HCT116 (cell line): ENCODE measurements around the gene DAAM1. TPM values are rescaled to one million over a fixed set of nuclear protein-coding genes. Genes with fewer than 3 reads are reported as not detected.

ENCODE experiments used
- ATAC-seq: fragments of 200-7000 bp; cut with Tn5 transposase; 2 replicates; pipeline ENCODE4 v1.9.1; 2020; ENCODE audit warnings: mild to moderate bottlenecking, moderate library complexity
- BruUV-seq: library from RNA; stranded (reverse); fragments of 400-500 nt; replicated peaks from 2 replicates; lab custom pipeline; 2021; lab: Mats Ljungman, UMichigan
- CTCF ChIA-PET: fragments of 300-600 bp; sonication (Branson Sonifier 250); formaldehyde crosslinking; loops from one replicate; lab custom pipeline; 2021; ENCODE audit warnings: antibody characterized with exemption; lab: Charles Lee
- POLR2A ChIA-PET: fragments of 300-600, 350-600 bp; sonication (Branson Sonifier 250); formaldehyde crosslinking; loops from one replicate; lab custom pipeline; 2021; ENCODE audit warnings: antibody characterized with exemption; lab: Charles Lee
- RAD21 ChIA-PET, 2 experiments: fragments of 300-600 bp; sonication (Branson Sonifier 250); formaldehyde crosslinking; loops; one replicate each; lab custom pipeline; 2023; ENCODE audit warnings: low total read pairs in 2 of 2; ENCODE audit not compliant: uncharacterized antibody in 2 of 2, unreplicated experiment in 2 of 2, low non-redundant PET in 1 of 2; lab: Charles Lee
- DNase-seq: peaks from one replicate; pipeline ENCODE4 v3.0.0-alpha.2; 2010; ENCODE audit warnings: low read depth, low spot score
- H2AFZ ChIP-seq: fragments of 200-600 bp; shearing (Covaris generic), sonication (generic); 2 replicates; pipeline ENCODE4 v1.6.1; 2017; ENCODE audit warnings: low read depth, mixed run types, mixed read lengths, antibody characterized with exemption, low read length; ENCODE audit not compliant: poor library complexity, severe bottlenecking
- H3K27ac ChIP-seq: 2 replicates; pipeline ENCODE4 v1.5.1; 2012; ENCODE audit warnings: low read depth, low read length
- H3K27me3 ChIP-seq: fragments of 200-600 bp; sonication (generic); 2 replicates; pipeline ENCODE4 v1.6.1; 2016; ENCODE audit warnings: mixed run types, low read length, mixed read lengths; ENCODE audit not compliant: insufficient read depth
- H3K36me3 ChIP-seq, 2 experiments: fragments of 200-500 bp in 1 of 2; fragments of 200-600 bp in 1 of 2; sonication (Bioruptor generic) in 1 of 2; sonication (generic) in 1 of 2; 2 replicates each; pipeline versions ENCODE4 v1.5.1 to v1.6.1; 2014 to 2016; ENCODE audit warnings: low read length in 2 of 2, inconsistent platforms in 1 of 2, mixed read lengths in 1 of 2, mixed run types in 1 of 2; ENCODE audit not compliant: insufficient read depth in 2 of 2, control insufficient read depth in 1 of 2
- H3K4me1 ChIP-seq, 2 experiments: fragments of 200-600 bp in 1 of 2; sonication (generic) in 1 of 2; 2 replicates each; pipeline versions ENCODE4 v1.5.1 to v1.6.1; 2012 to 2017; ENCODE audit warnings: low read length in 2 of 2, inconsistent platforms in 1 of 2, mild to moderate bottlenecking in 1 of 2, mixed read lengths in 1 of 2, mixed run types in 1 of 2, moderate library complexity in 1 of 2; ENCODE audit not compliant: insufficient read depth in 2 of 2, control insufficient read depth in 1 of 2
- H3K4me2 ChIP-seq: fragments of 200-600 bp; sonication (generic); 2 replicates; pipeline ENCODE4 v1.6.1; 2017; ENCODE audit warnings: mixed run types, low read length, mixed read lengths
- H3K4me3 ChIP-seq, 2 experiments: fragments of 200-600 bp in 1 of 2; sonication (generic) in 1 of 2; replicated peaks in 1 of 2; 2 replicates each; pipeline ENCODE4 v1.5.1; 2011 to 2016; ENCODE audit warnings: low read length in 2 of 2, control low read depth in 1 of 2, low read depth in 1 of 2, mild to moderate bottlenecking in 1 of 2, mixed read lengths in 1 of 2, mixed run types in 1 of 2
- H3K79me2 ChIP-seq: fragments of 200-600 bp; sonication (generic); 2 replicates; pipeline ENCODE4 v1.6.1; 2017; ENCODE audit warnings: mild to moderate bottlenecking, mixed run types, low read length, moderate library complexity, mixed read lengths; ENCODE audit not compliant: insufficient read depth
- H3K9ac ChIP-seq: fragments of 200-600 bp; sonication (generic); 2 replicates; pipeline ENCODE4 v1.6.1; 2016; ENCODE audit warnings: low read length, mixed read lengths
- H3K9me2 ChIP-seq: fragments of 200-600 bp; sonication (generic), shearing (Covaris generic); 2 replicates; pipeline ENCODE4 v1.6.1; 2017; ENCODE audit warnings: mixed run types, mild to moderate bottlenecking, moderate library complexity; ENCODE audit not compliant: insufficient read depth
- H3K9me3 ChIP-seq, 2 experiments: fragments of 200-500 bp in 1 of 2; fragments of 200-600 bp in 1 of 2; sonication (Bioruptor generic) in 1 of 2; sonication (generic) in 1 of 2; 2 replicates each; pipeline ENCODE4 v1.6.1; 2014 to 2017; ENCODE audit warnings: low read length in 2 of 2, mixed read lengths in 2 of 2, inconsistent platforms in 1 of 2, low read depth in 1 of 2, mild to moderate bottlenecking in 1 of 2, mixed run types in 1 of 2, moderate library complexity in 1 of 2; ENCODE audit not compliant: control insufficient read depth in 1 of 2, insufficient read depth in 1 of 2
- H4K20me1 ChIP-seq: fragments of 200-600 bp; sonication (generic), shearing (Covaris generic); 2 replicates; pipeline ENCODE4 v1.6.1; 2017; ENCODE audit warnings: mixed run types, mild to moderate bottlenecking, moderate library complexity; ENCODE audit not compliant: insufficient read depth
- CBX3 ChIP-seq: IDR thresholded peaks from 2 replicates; pipeline ENCODE4 v1.6.1; 2012; ENCODE audit warnings: low read depth
- ELF1 ChIP-seq: IDR thresholded peaks from 2 replicates; pipeline ENCODE4 v1.6.1; 2012; ENCODE audit warnings: low read depth, borderline replicate concordance
- JUND ChIP-seq: IDR thresholded peaks from 2 replicates; pipeline ENCODE4 v1.6.1; 2012
- POLR2A ChIP-seq: IDR thresholded peaks from 2 replicates; pipeline ENCODE4 v1.7.0; 2011; ENCODE audit warnings: borderline replicate concordance; ENCODE audit not compliant: insufficient read depth, insufficient read length; ENCODE audit errors: extremely low read depth
- SIN3A ChIP-seq: IDR thresholded peaks from 2 replicates; pipeline ENCODE4 v1.6.1; 2012; ENCODE audit warnings: low read depth
- SP1 ChIP-seq: IDR thresholded peaks from 2 replicates; pipeline ENCODE4 v1.6.1; 2012; ENCODE audit warnings: low read depth
- SRF ChIP-seq: IDR thresholded peaks from 2 replicates; pipeline ENCODE4 v1.6.1; 2012; ENCODE audit warnings: low read depth
- TCF7L2 ChIP-seq: IDR thresholded peaks from 2 replicates; pipeline ENCODE4 v1.7.0; 2011; ENCODE audit warnings: borderline replicate concordance, inconsistent platforms; ENCODE audit not compliant: insufficient read depth, insufficient read length; ENCODE audit errors: extremely low read depth
- intact Hi-C: fragments of 100-400 bp; cut with micrococcal nuclease; formaldehyde crosslinking; loops from 2 replicates; pipeline ENCODE4 v1.10.0; 2022
- total RNA-seq: library from RNA; stranded (reverse); gene quantifications from one replicate; pipeline ENCODE4 v1.2.1, GENCODE V29; 2021; ENCODE audit not compliant: unreplicated experiment
- TF ChIP-seq, protein P1 (sequence below): IDR thresholded peaks from 2 replicates; pipeline ENCODE4 v1.6.1; 2012

DAAM1 gene
- total RNA-seq, 1 experiment from 2014 or later, result 10.7 TPM

DNA sequence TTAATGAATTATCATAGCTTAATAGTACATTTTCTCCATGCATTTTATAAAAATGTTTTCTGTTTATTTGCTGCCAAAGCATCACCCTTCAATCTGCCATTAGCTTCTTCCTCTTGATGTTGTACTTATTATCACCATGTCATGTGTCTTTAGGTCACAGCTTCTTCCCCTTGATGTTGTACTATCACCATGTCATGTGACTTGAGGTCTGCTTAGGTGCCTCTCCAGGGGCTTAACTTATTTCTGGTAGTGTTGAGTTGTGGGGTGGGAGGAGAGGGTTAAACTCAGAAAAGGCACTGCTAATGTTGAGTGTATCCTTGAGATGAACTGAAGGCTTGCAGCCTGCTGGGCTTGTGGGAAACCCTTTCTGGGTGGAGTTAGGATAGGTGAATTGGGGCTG is 87.8 kb downstream of the DAAM1 start:
- no TSS peak for BruUV-seq
- TF ChIP-seq SP1, result no peak
- no peak for TF ChIP-seq CBX3
- TF ChIP-seq SRF, result no peak
- no peak for TF ChIP-seq ELF1
- TF ChIP-seq JUND, result no peak
- TF ChIP-seq TCF7L2, result no peak
- ChIA-PET RAD21 (no interaction called here), POLR2A (no interaction called here), CTCF (interaction anchor here (0.8 to 1.4 kb wide), 2 partner anchors 10 to 168 kb away, joined by 3 read pairs; no protein-coding TSS in a partner anchor)
- ATAC-seq, result peak; percentile 7; the same call in 1 of the 2 replicates
- H3K9ac ChIP-seq, result no peak overlapping the region
- H3K79me2 ChIP-seq, result no peaks in the 10 kb centered on the region
- no peaks in the 10 kb centered on the region for H4K20me1 ChIP-seq
- no peaks in the 10 kb centered on the region for H3K36me3 ChIP-seq
- H3K27me3 ChIP-seq, result no peaks in the 10 kb centered on the region
- H3K4me2 ChIP-seq, result peak overlapping the region; percentile 49
- H3K9me3 ChIP-seq, result no peaks in the 10 kb centered on the region
- H3K27ac ChIP-seq, result peak overlapping the region; percentile 64; the same call in 1 of the 2 replicates
- H3K9me2 ChIP-seq, result no peaks in the 10 kb centered on the region
- no peak overlapping the region for H2AFZ ChIP-seq
- H3K4me1 ChIP-seq, result peaks cover 46 to 58% of the 10 kb centered on the region in 2 experiments
- no peak for DNase-seq
- intact Hi-C loops, result loop anchor here (5.0 kb wide), 2 partner anchors 86 to 89 kb away; partner anchors contain the start of gene DAAM1
- peak overlapping the region in 1 of 2 experiments; percentile 21; a peak in 1 of 4 replicates for H3K4me3 ChIP-seq

GRCh38 chr14:59277659-59278058 is 89.2 kb downstream of the DAAM1 start:
- intact Hi-C loops, result loop anchor here (5.0 kb wide), 2 partner anchors 85 to 90 kb away; partner anchors contain the start of gene DAAM1
- CTCF ChIA-PET, result interaction anchor here (1.4 kb wide), 1 partner anchor 9 kb away, joined by 3 read pairs; no protein-coding TSS in a partner anchor
- TF ChIP-seq, protein P1, sequence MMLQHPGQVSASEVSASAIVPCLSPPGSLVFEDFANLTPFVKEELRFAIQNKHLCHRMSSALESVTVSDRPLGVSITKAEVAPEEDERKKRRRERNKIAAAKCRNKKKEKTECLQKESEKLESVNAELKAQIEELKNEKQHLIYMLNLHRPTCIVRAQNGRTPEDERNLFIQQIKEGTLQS, result no peak
- TF ChIP-seq JUND (no peak), POLR2A (no peak), SIN3A (no peak)
- TF ChIP-seq, all 23 proteins: peak for 0

More at GRCh38 chr14:59277659-59278058, 89.2 kb downstream of the DAAM1 start:
- Histone ChIP-seq H3K9ac (no peak overlapping the region), H3K9me2 (no peaks in the 10 kb centered on the region), H3K79me2 (no peaks in the 10 kb centered on the region), H3K4me3 (no peak overlapping the region), H3K9me3 (no peaks in the 10 kb centered on the region), H3K27ac (no peak overlapping the region), H3K27me3 (no peaks in the 10 kb centered on the region), H3K4me2 (peak overlapping the region; percentile 53), H2AFZ (peak overlapping the region; percentile 36), H4K20me1 (no peaks in the 10 kb centered on the region), H3K4me1 (peaks cover 57 to 72% of the 10 kb centered on the region in 2 experiments), H3K36me3 (no peaks in the 10 kb centered on the region)
- DNase-seq, result no peak
- RAD21 ChIA-PET, result no interaction called here
- BruUV-seq, result no TSS peak
- POLR2A ChIA-PET, result no interaction called here
- peak; percentile 19; the same call in 1 of the 2 replicates for ATAC-seq
